ENCODE data around the gene KLHL10. TPM values are rescaled to one million over a fixed set of nuclear protein-coding genes. Genes with fewer than 3 reads are reported as not detected.

The KLHL10 gene
- polyA plus RNA-seq (ENCODE audit: low read depth in 6 of 6) = not detected

- H3K4me3 Mint-ChIP-seq = peak within 1 kb of the TSS; percentile 79 to 95 (median 85)
- H3K9me3 Mint-ChIP-seq = no peaks in the 10 kb centered on the region
- peaks cover 8 to 13% (median 8%) of the 10 kb centered on the region in 3 donors for H3K4me1 Mint-ChIP-seq
- H3K27me3 Mint-ChIP-seq = peaks cover 0 to 4% (median 0%) of the 10 kb centered on the region in 3 donors
- H3K36me3 Mint-ChIP-seq = no peaks in the 10 kb centered on the region
- no peak for DNase-seq
- ATAC-seq (ENCODE audit: low read depth in 2 of 2) = no peak
- peak within 1 kb of the TSS in 1 of 6 donors; percentile 66 for H3K27ac Mint-ChIP-seq
Measured at GRCh38 chr17:41837761-41838538, at the start of gene KLHL10. Gene KLHL10, plus strand, starts transcription at chr17:41837825. Its CDS starts 108 bp downstream, at chr17:41837933.

GRCh38 chr17:41792845-41793783, 44.5 kb upstream of the KLHL10 start:
- ATAC-seq (ENCODE audit: low read depth in 2 of 2) (no peak), DNase-seq (no peak)
- H3K27ac Mint-ChIP-seq = no peak overlapping the region
- H3K9me3 Mint-ChIP-seq = no peaks in the 10 kb centered on the region
- H3K27me3 Mint-ChIP-seq = peaks cover 0 to 3% (median 0%) of the 10 kb centered on the region in 3 donors
- H3K36me3 Mint-ChIP-seq = no peaks in the 10 kb centered on the region
- no peak overlapping the region for H3K4me3 Mint-ChIP-seq
- H3K4me1 Mint-ChIP-seq = peaks cover 0 to 5% (median 0%) of the 10 kb centered on the region in 3 donors

- ATAC-seq (ENCODE audit: low read depth in 2 of 2) (no peak), DNase-seq (no peak)
- peaks cover 0 to 3% (median 0%) of the 10 kb centered on the region in 3 donors for H3K27me3 Mint-ChIP-seq
- no peak overlapping the region for H3K4me3 Mint-ChIP-seq
- H3K9me3 Mint-ChIP-seq = no peaks in the 10 kb centered on the region
- H3K36me3 Mint-ChIP-seq = no peaks in the 10 kb centered on the region
- peak overlapping the region in 1 of 6 donors; percentile 38 for H3K27ac Mint-ChIP-seq
- H3K4me1 Mint-ChIP-seq = peaks cover 0 to 3% (median 0%) of the 10 kb centered on the region in 3 donors
Measured at GRCh38 chr17:41793784-41794539, 43.7 kb upstream of the KLHL10 start.

- Mint-ChIP-seq H3K27ac (no peak overlapping the region), H3K4me1 (no peaks in the 10 kb centered on the region), H3K4me3 (no peak overlapping the region), H3K27me3 (peaks cover 0 to 3% (median 0%) of the 10 kb centered on the region in 3 donors), H3K9me3 (no peaks in the 10 kb centered on the region), H3K36me3 (no peaks in the 10 kb centered on the region)
- ATAC-seq (ENCODE audit: low read depth in 2 of 2) = no peak
- DNase-seq = no peak
Measured at GRCh38 chr17:41794540-41794975, 43.1 kb upstream of the KLHL10 start.

GRCh38 chr17:41796121-41796895, 41.3 kb upstream of the KLHL10 start:
- Mint-ChIP-seq H3K9me3 (no peaks in the 10 kb centered on the region), H3K27ac (no peak overlapping the region), H3K27me3 (peaks cover under 1 to 3% (median 2%) of the 10 kb centered on the region in 3 donors), H3K4me1 (peaks cover 0 to 3% (median 1%) of the 10 kb centered on the region in 3 donors), H3K36me3 (no peaks in the 10 kb centered on the region), H3K4me3 (no peak overlapping the region)
- DNase-seq = no peak
- no peak for ATAC-seq (ENCODE audit: low read depth in 2 of 2)

GRCh38 chr17:41797377-41797776, 40.2 kb upstream of the KLHL10 start:
- Mint-ChIP-seq H3K27ac (peak overlapping the region in 1 of 6 donors; percentile 81), H3K36me3 (no peaks in the 10 kb centered on the region), H3K4me3 (no peak overlapping the region), H3K27me3 (peaks cover 0 to 8% (median 7%) of the 10 kb centered on the region in 3 donors), H3K9me3 (no peaks in the 10 kb centered on the region), H3K4me1 (peaks cover 5 to 9% (median 7%) of the 10 kb centered on the region in 3 donors)
- ATAC-seq (ENCODE audit: low read depth in 2 of 2) (no peak), DNase-seq (no peak)

GRCh38 chr17:41799366-41799765, 38.3 kb upstream of the KLHL10 start:
- H3K9me3 Mint-ChIP-seq = no peaks in the 10 kb centered on the region
- no peak for ATAC-seq (ENCODE audit: low read depth in 2 of 2)
- no peak overlapping the region for H3K27ac Mint-ChIP-seq
- H3K4me1 Mint-ChIP-seq = peaks cover 10 to 17% (median 16%) of the 10 kb centered on the region in 3 donors
- DNase-seq = no peak
- peaks cover 0 to 8% (median 7%) of the 10 kb centered on the region in 3 donors for H3K27me3 Mint-ChIP-seq
- H3K36me3 Mint-ChIP-seq = no peaks in the 10 kb centered on the region
- H3K4me3 Mint-ChIP-seq = no peak overlapping the region

GRCh38 chr17:41800601-41801373, 36.8 kb upstream of the KLHL10 start:
- peak in 1 of 2 donors; percentile 3 for ATAC-seq (ENCODE audit: low read depth in 2 of 2)
- no peak overlapping the region for H3K27ac Mint-ChIP-seq
- peaks cover 10 to 17% (median 16%) of the 10 kb centered on the region in 3 donors for H3K4me1 Mint-ChIP-seq
- H3K9me3 Mint-ChIP-seq = no peaks in the 10 kb centered on the region
- H3K27me3 Mint-ChIP-seq = peaks cover 0 to 8% (median 7%) of the 10 kb centered on the region in 3 donors
- no peak overlapping the region for H3K4me3 Mint-ChIP-seq
- no peaks in the 10 kb centered on the region for H3K36me3 Mint-ChIP-seq
- no peak for DNase-seq

GRCh38 chr17:41801374-41802271, 36.0 kb upstream of the KLHL10 start:
- Mint-ChIP-seq H3K27ac (peak overlapping the region in 1 of 6 donors; percentile 73), H3K36me3 (no peaks in the 10 kb centered on the region), H3K4me3 (peak overlapping the region in 2 of 8 donors; percentile 5 to 46), H3K27me3 (peaks cover 0 to 8% (median 7%) of the 10 kb centered on the region in 3 donors), H3K9me3 (no peaks in the 10 kb centered on the region), H3K4me1 (peaks cover 10 to 17% (median 16%) of the 10 kb centered on the region in 3 donors)
- ATAC-seq (ENCODE audit: low read depth in 2 of 2) (peak; percentile 68 to 79), DNase-seq (peak; percentile 66)

- Mint-ChIP-seq H3K4me1 (peaks cover 10 to 17% (median 16%) of the 10 kb centered on the region in 3 donors), H3K9me3 (no peaks in the 10 kb centered on the region), H3K27ac (peak overlapping the region in 4 of 6 donors; percentile 40 to 89 (median 64)), H3K4me3 (peak overlapping the region in 4 of 8 donors; percentile 23 to 80 (median 66)), H3K36me3 (no peaks in the 10 kb centered on the region), H3K27me3 (peaks cover 0 to 8% (median 7%) of the 10 kb centered on the region in 3 donors)
- ATAC-seq (ENCODE audit: low read depth in 2 of 2) (peak; percentile 85 to 86), DNase-seq (peak; percentile 45)
Measured at GRCh38 chr17:41803049-41804020, 34.3 kb upstream of the KLHL10 start.

Data from naive B cell (primary cell).